Measurements from ENCODE around the gene DCST1. TPM values are rescaled to one million over a fixed set of nuclear protein-coding genes. Genes with fewer than 3 reads are reported as not detected.

Gene DCST1, protein sequence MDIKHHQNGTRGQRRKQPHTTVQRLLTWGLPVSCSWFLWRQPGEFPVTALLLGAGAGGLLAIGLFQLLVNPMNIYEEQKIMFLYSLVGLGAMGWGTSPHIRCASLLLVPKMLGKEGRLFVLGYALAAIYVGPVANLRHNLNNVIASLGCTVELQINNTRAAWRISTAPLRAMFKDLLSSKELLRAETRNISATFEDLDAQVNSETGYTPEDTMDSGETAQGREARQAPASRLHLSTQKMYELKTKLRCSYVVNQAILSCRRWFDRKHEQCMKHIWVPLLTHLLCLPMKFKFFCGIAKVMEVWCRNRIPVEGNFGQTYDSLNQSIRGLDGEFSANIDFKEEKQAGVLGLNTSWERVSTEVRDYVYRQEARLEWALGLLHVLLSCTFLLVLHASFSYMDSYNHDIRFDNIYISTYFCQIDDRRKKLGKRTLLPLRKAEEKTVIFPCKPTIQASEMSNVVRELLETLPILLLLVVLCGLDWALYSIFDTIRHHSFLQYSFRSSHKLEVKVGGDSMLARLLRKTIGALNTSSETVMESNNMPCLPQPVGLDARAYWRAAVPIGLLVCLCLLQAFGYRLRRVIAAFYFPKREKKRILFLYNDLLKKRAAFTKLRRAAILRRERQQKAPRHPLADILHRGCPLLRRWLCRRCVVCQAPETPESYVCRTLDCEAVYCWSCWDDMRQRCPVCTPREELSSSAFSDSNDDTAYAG
- total RNA-seq, result not detected in 2 replicates

GRCh38 chr1:155033524-155033923 is at the start of gene DCST1, which contains the start of gene DCST2:
Gene DCST1, plus strand, starts transcription at chr1:155033824. Its CDS starts 213 bp downstream, at chr1:155034037.
Gene DCST2, minus strand, starts transcription at chr1:155033781. Its CDS starts 80 bp downstream, at chr1:155033701.

DNA sequence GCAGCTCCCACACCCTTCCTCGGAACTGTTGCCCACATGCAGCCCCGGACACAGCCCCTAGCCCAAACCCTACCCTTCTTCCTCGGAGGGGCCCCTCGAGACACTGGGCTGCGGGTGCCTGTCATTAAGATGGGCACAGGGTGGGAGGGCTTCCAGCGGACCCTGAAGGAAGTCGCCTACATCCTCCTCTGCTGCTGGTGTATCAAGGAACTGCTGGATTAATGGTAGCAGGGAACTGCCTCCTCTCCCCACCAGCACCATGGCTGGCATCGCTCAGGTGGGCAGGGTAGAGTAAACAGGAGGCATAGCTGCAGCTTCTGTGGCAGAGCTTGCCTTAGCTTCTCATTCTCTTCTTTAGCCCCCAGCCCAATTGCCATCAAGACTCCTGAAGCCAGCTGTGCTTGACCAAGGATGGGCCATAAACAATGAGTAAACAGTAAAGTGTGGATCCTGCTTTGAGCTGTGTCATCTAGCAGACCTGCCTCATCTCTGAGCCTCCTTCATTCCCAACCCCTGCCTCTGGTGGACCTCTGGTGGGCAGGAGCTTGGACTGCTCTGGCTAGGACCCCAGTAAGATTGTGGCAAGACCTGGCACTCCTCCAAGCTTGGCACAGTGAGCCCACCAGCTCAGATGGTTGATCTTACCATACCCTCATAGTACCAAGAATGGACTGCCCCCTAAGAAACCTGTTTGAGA is 39.9 kb upstream of the DCST1 start, which contains the start of gene LENEP:
TSS of gene LENEP (plus strand) at position 15 of the 697 bp plus-strand sequence. CDS start at position 37, 22 bp downstream.

DNA sequence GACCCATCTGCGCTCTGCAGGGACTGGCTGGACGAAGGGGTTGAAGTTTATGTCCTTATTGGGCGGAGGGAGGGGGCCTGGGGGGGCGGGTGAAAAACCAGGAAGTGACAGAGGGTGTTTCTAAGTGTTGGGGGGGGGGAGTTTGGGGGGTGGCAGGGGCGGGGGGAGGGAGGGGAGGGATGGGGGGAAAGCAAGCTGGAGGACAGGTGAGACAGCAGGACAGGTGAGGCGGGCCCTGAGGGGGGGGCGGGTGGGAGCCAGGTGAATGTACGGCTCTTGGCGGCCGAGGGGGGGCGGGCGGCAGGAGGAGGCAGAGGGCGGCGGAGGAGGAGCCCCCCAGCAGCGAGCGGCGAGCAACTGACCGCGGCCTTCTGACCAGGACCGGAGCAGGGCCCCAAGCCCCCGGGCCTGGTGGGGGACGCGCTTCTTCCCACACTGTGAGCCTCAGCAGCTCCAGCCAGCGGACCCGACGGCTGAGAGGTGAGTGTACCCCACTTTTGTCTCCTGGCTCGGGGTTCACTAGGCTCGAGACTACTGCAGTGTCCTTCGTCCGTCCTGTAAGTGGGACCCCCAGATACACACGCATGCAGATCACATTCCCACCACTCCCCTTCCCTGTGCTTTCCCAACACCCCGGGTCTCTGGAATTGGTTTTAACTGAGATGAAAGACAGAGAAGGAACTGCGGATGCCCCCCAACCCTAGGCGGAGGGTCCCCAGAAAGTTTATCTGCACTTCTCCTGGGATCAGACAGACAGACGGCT is 31.0 kb upstream of the DCST1 start, which contains the start of gene ZBTB7B:
TSS of gene ZBTB7B (plus strand) at position 339 of the 763 bp plus-strand sequence. CDS start 11,859 bp downstream, outside the sequence.

DNA sequence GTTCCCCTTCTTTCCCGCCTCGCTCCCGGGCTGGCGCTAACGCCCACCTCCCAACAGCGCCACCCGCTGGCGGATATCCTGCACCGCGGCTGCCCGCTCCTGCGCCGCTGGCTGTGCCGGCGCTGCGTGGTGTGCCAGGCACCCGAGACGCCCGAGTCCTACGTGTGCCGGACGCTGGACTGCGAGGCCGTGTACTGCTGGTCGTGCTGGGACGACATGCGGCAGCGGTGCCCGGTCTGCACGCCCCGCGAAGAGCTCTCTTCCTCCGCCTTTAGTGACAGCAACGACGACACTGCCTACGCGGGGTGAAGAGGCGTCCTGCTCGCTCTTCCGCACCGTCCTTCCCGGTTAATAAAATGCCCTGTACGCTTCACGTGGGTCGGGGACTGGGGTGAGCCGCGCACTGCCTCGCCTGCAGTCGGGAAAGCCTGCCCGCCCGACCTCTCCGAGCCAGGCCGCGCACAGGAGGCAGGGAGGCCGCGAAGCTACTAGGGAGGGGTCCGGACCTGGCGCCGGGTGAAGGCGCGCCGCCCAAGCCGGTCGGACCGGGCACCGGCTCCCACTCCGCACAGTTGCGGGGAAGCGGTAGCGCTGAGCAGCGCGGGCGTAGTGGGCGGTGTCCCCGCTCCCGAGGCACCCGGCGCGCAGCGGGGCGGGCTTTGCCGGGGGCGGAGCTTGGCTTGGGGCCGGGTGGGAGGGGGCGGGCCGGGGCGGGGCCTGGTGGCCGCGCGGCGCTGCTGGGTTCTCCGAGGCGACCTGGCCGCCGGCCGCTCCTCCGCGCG is 17.1 kb downstream of the DCST1 start, which contains the start of gene ADAM15:
TSS of gene ADAM15 (plus strand) at position 757 of the 782 bp plus-strand sequence. CDS start 71 bp downstream, outside the sequence.

DNA sequence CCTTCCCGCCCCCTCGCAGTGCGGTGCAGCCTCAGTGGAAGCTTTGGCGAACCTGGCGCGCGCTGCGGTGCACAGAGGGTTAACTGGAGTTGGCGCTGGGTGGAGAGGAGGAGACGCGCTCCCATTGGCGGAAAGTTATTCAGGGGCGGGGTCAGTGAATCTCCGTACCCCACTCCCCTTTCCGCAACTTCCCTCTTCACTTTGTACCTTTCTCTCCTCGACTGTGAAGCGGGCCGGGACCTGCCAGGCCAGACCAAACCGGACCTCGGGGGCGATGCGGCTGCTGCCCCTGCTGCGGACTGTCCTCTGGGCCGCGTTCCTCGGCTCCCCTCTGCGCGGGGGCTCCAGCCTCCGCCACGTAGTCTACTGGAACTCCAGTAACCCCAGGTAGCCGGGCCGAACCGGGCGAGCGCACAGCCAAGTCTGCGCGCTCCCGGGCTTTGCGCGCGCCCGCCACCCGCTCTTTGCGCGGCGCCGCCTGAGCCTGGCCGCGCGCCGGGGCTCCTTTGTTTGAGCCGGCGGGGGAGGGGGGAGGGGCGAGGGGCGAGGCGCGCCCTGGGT is 30.0 kb downstream of the DCST1 start, which contains the start of gene EFNA4:
TSS of gene EFNA4 (plus strand) at position 191 of the 561 bp plus-strand sequence. CDS start at position 275, 84 bp downstream.

DNA sequence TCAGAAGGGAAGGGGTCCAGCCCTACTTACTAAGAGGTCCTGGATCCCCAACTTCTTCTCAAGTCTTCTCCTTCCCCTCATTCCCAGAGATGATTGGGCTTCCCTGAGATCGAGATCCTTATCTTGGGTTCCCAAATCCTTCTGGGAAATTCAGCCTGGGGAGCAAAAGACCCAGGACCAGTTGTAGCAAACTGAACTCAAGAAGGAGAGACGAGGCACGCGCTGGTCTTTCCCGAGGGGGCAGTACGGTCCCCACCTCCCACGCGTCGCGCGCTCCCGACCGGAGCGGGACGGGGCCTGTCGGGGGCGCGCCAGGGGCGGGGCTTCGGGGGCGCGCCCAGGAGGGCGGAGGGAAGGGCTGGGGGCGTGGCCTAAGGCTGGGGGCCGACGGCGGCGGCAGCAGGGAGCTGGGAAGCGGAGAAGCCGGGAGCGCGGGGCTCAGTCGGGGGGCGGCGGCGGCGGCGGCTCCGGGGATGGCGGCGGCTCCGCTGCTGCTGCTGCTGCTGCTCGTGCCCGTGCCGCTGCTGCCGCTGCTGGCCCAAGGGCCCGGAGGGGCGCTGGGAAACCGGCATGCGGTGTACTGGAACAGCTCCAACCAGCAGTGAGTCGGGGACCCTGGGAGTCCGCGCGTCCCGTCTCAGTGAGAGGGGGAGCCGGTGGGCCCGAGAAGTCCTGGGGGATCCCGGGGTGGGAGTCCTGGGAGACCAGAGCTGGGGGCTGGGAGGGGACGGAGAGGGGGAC is 45.0 kb downstream of the DCST1 start, which contains the start of gene EFNA3:
TSS of gene EFNA3 (plus strand) at position 369 of the 741 bp plus-strand sequence. CDS start at position 474, 105 bp downstream.

Other genes with a start within 250 kb of the DCST1 start
- under 0.01 and 0.16 TPM in 2 replicates for gene KCNN3, start 163.5 kb upstream of the DCST1 start, total RNA-seq
- gene PMVK, start 97.1 kb upstream of the DCST1 start, total RNA-seq, result 6.3 and 11.2 TPM in 2 replicates
- 56.7 and 64.0 TPM in 2 replicates for gene PBXIP1, start 77.7 kb upstream of the DCST1 start, total RNA-seq
- gene PYGO2, start 72.0 kb upstream of the DCST1 start, total RNA-seq, result 7.8 and 10.7 TPM in 2 replicates
- gene SHC1, start 63.1 kb upstream of the DCST1 start, total RNA-seq, result 311 and 372 TPM in 2 replicates
- gene CKS1B, start 59.1 kb upstream of the DCST1 start, total RNA-seq, result 22.6 and 37.6 TPM in 2 replicates
- 19.6 and 24.9 TPM in 2 replicates for gene FLAD1, start 50.5 kb upstream of the DCST1 start, total RNA-seq
- gene LENEP, start 40.2 kb upstream of the DCST1 start, total RNA-seq, result not detected in 2 replicates
- gene ZBTB7B, start 31.0 kb upstream of the DCST1 start, total RNA-seq, result 13.9 and 16.8 TPM in 2 replicates
- 0.18 TPM in 1 of 2 replicates, not detected in the other for gene DCST2, start within 50 bp of the DCST1 start, total RNA-seq
- gene ADAM15, start 17.5 kb downstream of the DCST1 start, total RNA-seq, result 125 and 162 TPM in 2 replicates
- gene EFNA4, start 29.9 kb downstream of the DCST1 start, total RNA-seq, result 5.8 and 8.5 TPM in 2 replicates
- 0.90 and 2.8 TPM in 2 replicates for gene EFNA3, start 45.0 kb downstream of the DCST1 start, total RNA-seq
- 5.8 and 12.2 TPM in 2 replicates for gene EFNA1, start 94.1 kb downstream of the DCST1 start, total RNA-seq
- 36.6 and 43.5 TPM in 2 replicates for gene SLC50A1, start 102.0 kb downstream of the DCST1 start, total RNA-seq
- gene DPM3, start 106.7 kb downstream of the DCST1 start, total RNA-seq, result 26.9 and 50.1 TPM in 2 replicates
- gene KRTCAP2, start 139.5 kb downstream of the DCST1 start, total RNA-seq, result 139 and 169 TPM in 2 replicates
- gene TRIM46, start 140.0 kb downstream of the DCST1 start, total RNA-seq, result 0.97 and 1.1 TPM in 2 replicates
- gene THBS3, start 174.1 kb downstream of the DCST1 start, total RNA-seq, result 11.9 and 14.7 TPM in 2 replicates
- gene MTX1, start 174.9 kb downstream of the DCST1 start, total RNA-seq, result 46.0 and 73.2 TPM in 2 replicates
- gene ENTREP3, start 221.7 kb downstream of the DCST1 start, total RNA-seq, result 6.6 and 7.6 TPM in 2 replicates
- 67.5 and 116 TPM in 2 replicates for gene SCAMP3, start 228.5 kb downstream of the DCST1 start, total RNA-seq
- 22.2 and 25.6 TPM in 2 replicates for gene CLK2, start 239.7 kb downstream of the DCST1 start, total RNA-seq
- gene HCN3, start 243.6 kb downstream of the DCST1 start, total RNA-seq, result under 0.01 and 0.90 TPM in 2 replicates